ENCODE data around the gene CAMTA1.

DNA sequence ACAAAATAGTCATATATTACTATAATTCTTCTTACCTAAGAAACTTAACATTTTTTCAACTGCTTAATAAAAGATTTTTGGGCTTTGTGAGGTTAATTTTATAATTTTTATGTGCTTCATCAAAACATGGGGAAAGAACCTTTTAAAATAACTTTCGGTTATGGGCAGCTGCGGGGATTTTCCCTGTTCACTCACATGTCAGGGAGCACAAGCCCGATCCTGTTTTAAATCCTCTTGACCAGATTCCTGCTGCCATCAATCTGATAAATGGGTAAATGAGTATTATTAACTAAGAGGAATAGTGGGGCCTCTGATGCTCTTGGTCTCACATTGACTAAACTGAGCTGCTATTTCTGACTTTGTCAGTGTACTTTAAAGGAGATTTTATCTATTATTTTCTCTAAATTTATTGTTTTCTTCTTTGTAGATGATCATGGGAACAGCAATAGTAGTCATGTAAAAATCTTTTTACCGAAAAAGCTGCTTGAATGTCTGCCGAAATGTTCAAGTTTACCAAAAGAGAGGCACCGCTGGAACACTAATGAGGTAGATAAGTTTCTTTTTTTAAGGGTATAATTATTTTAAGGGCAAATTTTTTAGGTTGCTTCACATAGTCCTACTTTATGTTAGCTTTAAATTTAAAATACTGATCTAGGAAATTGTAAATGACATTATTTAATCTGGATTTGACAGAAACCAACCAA is 39.6 kb downstream of the CAMTA1 start:
- TF ChIP-seq CTCF (optimal IDR thresholded peaks at IDR 0.05 in 1 of 3, IDR thresholded peaks at IDR 0.05 in 1 of 3, conservative IDR thresholded peaks at IDR 0.05 in 1 of 3; ENCODE audit: extremely low read depth in 1 of 3, insufficient read depth in 2 of 3, low read length in 3 of 3) (no peak), EZH2 (IDR thresholded peaks at IDR 0.05; ENCODE audit: low read length) (no peak)

Data from keratinocyte (primary cell).